ENCODE results near the gene PAK4. TPM values are rescaled to one million over a fixed set of nuclear protein-coding genes. Genes with fewer than 3 reads are reported as not detected.

PAK4 gene
- total RNA-seq, 1 experiment from 2014 or later: 55.2 TPM

GRCh38 chr19:39103151-39103550 is 22.4 kb upstream of the PAK4 start:
- TF ChIP-seq CTCF (conservative IDR thresholded peaks at IDR 0.05; ENCODE audit: low read depth, low read length): no peak
- no peak for DNase-seq (ENCODE audit: low spot score)
- intact Hi-C loops (cut with micrococcal nuclease; ENCODE audit: unreplicated experiment): no loop called here
- ChIA-PET CTCF (interaction anchor here (0.7 kb wide), 1 partner anchor 217 kb away, joined by 3 read pairs; no protein-coding TSS in a partner anchor), POLR2A (ENCODE audit: low non-redundant PET) (no interaction called here)
- Histone ChIP-seq H3K4me1 (ENCODE audit: insufficient read depth, low read length, poor library complexity, severe bottlenecking) (no peaks in the 10 kb centered on the region), H3K27me3 (replicated peaks; ENCODE audit: insufficient read depth, low read depth, low read length, poor library complexity) (peaks cover 14% of the 10 kb centered on the region), H3K4me3 (ENCODE audit: low read depth, low read length, poor library complexity, severe bottlenecking) (no peak overlapping the region), H3K36me3 (ENCODE audit: insufficient read depth, low read length, poor library complexity, severe bottlenecking) (no peaks in the 10 kb centered on the region), H3K27ac (ENCODE audit: low read depth, low read length, poor library complexity, severe bottlenecking) (no peak overlapping the region), H3K9me3 (ENCODE audit: low read depth, low read length, poor library complexity, severe bottlenecking) (no peaks in the 10 kb centered on the region)
- no TSS peak for BruUV-seq (replicated peaks)

GRCh38 chr19:39104186-39104596 is 21.4 kb upstream of the PAK4 start:
- H3K9me3 ChIP-seq (ENCODE audit: low read depth, low read length, poor library complexity, severe bottlenecking): no peaks in the 10 kb centered on the region

GRCh38 chr19:39106194-39106593 is 19.4 kb upstream of the PAK4 start:
- no TSS peak for BruUV-seq (replicated peaks)
- Histone ChIP-seq H3K4me3 (ENCODE audit: low read depth, low read length, poor library complexity, severe bottlenecking) (no peak overlapping the region), H3K27ac (ENCODE audit: low read depth, low read length, poor library complexity, severe bottlenecking) (no peak overlapping the region), H3K27me3 (replicated peaks; ENCODE audit: insufficient read depth, low read depth, low read length, poor library complexity) (no peaks in the 10 kb centered on the region), H3K4me1 (ENCODE audit: insufficient read depth, low read length, poor library complexity, severe bottlenecking) (no peaks in the 10 kb centered on the region), H3K36me3 (ENCODE audit: insufficient read depth, low read length, poor library complexity, severe bottlenecking) (no peaks in the 10 kb centered on the region), H3K9me3 (ENCODE audit: low read depth, low read length, poor library complexity, severe bottlenecking) (no peaks in the 10 kb centered on the region)
- DNase-seq (ENCODE audit: low spot score): peak; percentile 31
- ChIA-PET POLR2A (ENCODE audit: low non-redundant PET) (no interaction called here), CTCF (no interaction called here)
- intact Hi-C loops (cut with micrococcal nuclease; ENCODE audit: unreplicated experiment): no loop called here
- TF ChIP-seq CTCF (conservative IDR thresholded peaks at IDR 0.05; ENCODE audit: low read depth, low read length): no peak
- no peak for TF ChIP-seq EZH2 (IDR thresholded peaks at IDR 0.05; ENCODE audit: borderline replicate concordance, low read depth, low read length, poor library complexity, severe bottlenecking)

More at GRCh38 chr19:39104186-39104596, 21.4 kb upstream of the PAK4 start:
- Histone ChIP-seq H3K4me3 (ENCODE audit: low read depth, low read length, poor library complexity, severe bottlenecking) (no peak overlapping the region), H3K4me1 (ENCODE audit: insufficient read depth, low read length, poor library complexity, severe bottlenecking) (no peaks in the 10 kb centered on the region), H3K27ac (ENCODE audit: low read depth, low read length, poor library complexity, severe bottlenecking) (no peak overlapping the region), H3K36me3 (ENCODE audit: insufficient read depth, low read length, poor library complexity, severe bottlenecking) (no peaks in the 10 kb centered on the region), H3K27me3 (replicated peaks; ENCODE audit: insufficient read depth, low read depth, low read length, poor library complexity) (peaks cover 3% of the 10 kb centered on the region)
- no peak for DNase-seq (ENCODE audit: low spot score)
- ChIA-PET POLR2A (ENCODE audit: low non-redundant PET) (no interaction called here), CTCF (no interaction called here)
- BruUV-seq (replicated peaks): no TSS peak
- TF ChIP-seq CTCF (conservative IDR thresholded peaks at IDR 0.05; ENCODE audit: low read depth, low read length): no peak
- TF ChIP-seq EZH2 (IDR thresholded peaks at IDR 0.05; ENCODE audit: borderline replicate concordance, low read depth, low read length, poor library complexity, severe bottlenecking): no peak
- intact Hi-C loops (cut with micrococcal nuclease; ENCODE audit: unreplicated experiment): no loop called here

All from A673 (cell line).